ENCODE results near the gene UBE2R2.

UBE2R2 gene

DNA sequence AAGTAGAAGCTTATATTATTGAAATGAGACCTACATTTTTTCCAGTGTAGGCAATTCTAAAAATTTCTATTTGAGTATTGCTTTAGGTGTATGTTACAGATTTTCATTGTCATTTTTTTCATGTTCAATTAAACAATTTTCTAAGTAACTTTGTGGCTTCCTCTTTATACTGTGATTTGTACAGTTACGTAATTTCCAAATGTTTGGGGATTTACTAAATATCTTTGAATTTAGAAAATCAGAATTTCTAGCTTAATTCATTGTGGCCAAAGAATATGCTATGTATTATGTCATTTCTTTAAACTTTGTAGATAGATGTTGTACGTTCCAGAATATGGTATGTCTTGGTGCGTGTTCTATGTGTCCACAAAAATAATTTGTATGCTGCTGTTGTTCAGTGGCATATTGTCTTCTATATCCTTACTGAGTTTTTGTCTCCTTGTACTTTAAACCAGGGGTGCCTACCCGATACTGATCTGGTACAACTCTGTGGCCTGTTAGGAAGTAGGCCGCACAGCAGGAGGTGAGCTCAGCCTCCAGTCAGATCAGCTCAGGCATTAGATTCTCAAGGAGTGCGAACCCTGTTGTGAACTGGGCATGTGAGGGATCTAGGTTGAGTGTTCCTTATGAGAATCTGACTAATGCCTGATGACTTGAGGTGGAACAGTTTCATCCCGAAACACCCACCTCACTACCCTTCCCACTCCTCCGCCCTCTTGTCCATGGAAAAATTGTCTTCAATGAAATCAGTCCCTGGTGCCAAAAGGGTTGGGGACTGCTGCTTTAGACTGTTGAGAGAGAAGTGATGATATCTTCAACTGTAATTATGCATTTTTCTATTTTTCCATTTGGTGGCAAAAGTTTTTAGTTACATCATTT lies 63.5 kb downstream of the UBE2R2 start:
- no peak for DNase-seq

DNA sequence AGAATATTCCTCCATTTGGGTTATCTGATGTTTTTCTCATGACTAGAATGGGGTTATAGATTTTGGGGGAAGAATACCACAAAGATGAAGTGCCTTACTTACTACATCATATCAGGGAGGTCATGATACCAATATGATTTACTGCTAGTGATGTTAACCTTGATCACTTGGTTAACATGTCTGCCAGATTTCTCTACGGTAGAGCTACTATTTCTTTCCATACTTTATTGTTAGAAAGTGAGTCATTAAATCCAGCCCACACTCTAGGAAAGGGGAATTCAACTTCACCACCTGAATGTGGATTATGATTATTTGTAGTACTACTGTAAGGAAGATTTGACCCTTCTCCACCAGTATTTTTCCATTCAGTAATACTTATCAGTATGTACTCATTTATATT lies 64.7 kb downstream of the UBE2R2 start:
- DNase-seq = no peak

DNA sequence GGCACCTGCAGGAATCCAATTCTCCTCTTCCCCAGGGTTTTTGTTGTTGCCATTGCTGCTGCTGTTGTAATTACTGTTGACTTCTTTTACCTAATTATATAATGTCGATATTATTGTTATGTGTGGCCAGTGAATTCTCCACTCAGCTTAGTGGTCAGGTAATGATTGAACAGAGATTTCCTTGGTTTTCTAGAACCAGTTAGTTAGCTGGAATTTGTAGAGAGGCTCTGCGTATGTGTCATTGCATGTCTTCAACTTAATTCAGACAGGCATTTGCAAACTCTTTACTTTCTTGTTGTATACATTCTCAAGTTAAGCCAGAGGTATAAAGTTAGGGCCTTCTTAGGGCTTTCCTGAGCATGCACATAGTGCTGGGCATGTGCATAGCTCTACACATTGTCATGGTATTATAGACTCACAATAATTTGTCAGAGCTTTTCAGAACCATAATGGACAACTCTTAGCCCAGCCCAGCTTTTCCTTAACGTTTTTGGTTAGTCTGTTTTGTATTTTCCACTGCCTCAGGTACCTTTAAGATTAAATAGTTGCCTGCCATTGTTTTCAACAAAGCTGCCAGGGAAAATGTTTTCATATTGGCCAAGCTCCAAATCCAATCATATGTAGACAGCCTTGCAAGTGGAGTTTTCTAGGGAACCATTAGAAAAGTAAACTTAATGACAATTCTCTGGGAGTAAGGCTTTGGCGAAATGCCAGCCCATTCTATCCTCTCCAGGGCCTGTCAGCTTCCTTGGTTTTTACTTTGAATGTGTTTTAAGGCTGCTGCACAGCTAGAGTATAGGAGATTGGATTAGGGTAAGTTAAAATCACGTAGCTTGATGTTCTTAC lies 68.1 kb downstream of the UBE2R2 start:
- peak in 3 of 58 donors; percentile 1 to 41 (median 3) for DNase-seq

DNA sequence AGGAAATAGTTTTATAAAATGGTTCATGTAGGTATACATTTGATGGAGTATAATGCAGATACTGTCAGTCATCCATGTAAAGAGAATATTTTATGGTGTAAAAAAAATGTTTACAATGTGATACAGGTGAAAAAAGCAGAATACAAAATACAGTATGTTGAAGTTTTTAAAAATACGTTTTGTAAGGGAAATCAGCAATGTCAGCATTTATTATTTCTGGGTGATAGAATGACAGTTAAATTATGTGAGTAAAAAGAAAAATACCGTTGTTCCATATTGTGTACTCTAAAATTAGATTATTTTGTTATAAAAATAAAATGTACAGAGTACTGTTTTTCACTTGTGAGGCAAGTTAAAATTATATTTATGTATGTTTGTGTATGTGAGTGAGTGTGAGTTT lies 69.0 kb downstream of the UBE2R2 start:
- no peak for DNase-seq

DNA sequence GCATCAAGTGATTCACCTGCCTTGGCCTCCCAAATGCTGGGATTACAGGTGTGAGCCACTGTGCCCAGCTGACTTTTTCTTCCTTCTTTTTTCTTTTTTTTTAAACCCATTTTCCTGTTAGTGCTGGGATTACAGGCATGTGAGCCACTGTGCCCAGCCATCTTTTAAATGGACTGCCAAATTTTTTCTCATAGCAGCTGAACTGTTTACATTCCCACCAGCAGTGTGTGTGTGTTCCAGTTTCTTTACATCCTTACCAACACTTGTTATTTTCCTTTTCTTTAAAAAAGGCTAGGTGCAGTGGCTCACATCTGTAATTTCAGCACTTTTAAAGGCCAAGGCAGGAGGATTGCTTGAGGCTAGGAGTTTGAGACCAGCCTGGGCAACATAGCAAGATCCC lies 76.9 kb downstream of the UBE2R2 start:
- DNase-seq = no peak

DNA sequence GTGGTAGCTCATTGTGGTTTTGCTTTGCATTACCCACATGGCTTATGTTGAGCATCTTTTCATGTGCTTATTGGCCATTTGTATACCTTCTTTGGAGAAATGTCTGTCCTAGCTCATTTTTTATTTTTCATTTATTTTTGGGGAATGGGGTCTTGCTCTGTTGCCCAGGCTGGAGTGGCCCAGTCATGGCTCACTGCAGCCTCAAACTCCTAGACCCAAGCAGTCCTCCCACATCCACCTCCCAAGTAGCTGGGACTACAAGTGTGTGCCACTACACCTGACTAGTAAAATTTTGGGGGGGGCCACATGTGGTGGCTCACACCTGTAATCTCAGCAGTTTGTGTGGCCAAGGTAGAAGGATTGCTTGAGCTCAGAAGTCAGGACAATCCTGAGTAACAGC lies 77.4 kb downstream of the UBE2R2 start:
- DNase-seq = no peak

DNA sequence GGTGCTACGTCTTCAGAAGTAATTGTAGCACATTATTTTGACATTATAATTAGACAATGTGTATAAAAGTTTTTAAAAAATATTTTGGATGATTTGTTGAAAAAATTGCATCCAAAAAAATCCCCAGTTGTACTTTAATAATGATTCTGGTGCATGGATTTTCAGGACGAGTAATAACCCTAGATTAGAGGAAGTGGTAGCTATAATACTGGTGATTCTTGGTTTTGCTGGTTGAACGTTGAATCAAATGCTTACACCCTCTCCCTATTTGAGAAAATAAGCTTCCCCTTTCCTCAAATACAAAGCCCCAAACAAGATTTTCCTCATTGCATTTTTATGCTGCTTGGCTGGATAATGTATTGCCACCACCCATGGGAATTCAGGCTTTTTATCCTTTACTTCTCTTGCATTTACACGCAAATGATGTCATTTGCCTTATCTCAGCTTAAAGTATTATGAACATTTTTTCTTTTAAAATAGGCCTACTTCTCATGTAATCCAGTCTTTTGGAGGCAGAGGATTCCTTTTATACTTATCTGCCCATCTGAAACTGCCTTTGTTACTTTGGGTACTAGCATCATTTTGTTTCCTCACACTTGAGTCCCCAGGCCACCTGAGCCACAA lies 86.3 kb downstream of the UBE2R2 start:
- no peak for DNase-seq

DNA sequence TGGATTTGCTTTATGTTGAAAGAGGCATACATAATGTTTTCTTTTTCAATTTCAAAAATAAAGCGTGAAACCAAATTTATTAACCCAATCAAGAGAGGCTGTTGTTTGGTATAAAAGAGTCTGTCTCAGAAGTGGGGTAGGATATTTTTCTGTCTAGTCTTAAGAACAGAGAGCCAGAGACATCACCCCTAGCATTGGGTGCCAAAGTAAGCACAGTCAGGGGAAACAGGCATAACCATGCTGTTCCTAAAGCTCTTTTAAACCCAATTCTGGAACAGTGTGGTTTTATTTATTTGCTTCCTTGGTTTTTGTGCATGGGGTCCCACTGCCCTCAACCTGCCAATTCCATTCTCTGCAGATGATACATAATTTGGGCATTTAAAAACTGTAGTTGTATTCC lies 88.2 kb downstream of the UBE2R2 start:
- no peak for DNase-seq

DNA sequence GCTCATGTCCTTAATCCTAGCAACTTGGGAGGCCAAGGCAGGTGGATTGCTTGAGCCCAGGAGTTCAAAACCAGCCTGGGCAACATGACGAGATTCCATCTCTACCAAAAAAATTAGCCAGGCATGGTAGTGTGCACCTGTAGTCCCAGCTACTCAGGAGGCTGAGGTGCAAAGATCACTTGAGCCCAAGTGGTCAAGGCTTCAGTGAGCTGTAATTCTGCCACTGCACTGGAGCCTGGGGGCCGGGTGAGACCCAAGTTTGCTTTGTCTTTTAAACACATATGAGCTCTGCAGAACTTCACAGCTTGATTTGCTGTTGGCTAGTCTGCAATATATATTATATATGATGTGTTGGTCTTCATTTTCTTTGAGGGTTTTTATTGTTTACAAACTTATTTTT lies 89.8 kb downstream of the UBE2R2 start:
- no peak for DNase-seq

DNA sequence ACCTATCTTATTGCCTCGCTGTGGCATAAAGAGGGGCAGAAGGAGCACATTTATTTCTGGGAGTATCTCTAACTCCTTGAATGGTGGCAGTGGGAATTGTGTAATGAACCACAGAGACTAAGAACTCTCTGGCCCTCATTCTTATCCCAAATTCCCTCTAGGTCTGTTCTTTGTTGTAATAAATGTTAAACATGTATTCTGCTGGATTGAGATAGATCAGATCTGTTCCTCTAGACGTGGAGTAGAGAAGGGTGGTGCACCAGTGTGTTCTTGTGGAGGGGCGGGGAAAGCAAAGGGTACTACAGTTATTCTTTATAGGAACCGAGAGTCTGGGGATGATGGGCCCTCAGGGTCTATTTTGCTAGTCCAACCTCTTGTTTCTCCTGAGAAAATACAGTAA lies 90.4 kb downstream of the UBE2R2 start:
- no peak for DNase-seq

DNA sequence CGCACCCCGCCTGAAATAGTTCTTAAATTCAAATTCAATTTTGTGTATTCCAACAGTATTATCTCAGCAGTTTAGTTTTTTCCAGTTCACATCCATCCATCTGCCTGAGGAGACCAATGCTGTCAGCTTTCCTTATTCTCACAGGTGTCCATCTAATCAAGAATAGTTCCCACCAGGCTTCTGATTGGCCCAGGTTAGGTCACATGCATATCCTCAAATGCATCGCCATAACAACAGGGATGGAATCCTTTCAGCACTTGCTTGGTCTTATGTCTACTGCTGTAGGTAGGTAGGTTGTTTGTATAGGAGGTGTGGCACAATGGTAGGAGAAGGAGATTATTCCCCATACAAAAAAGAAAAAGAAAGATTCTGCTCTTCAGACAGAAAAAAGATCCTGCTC lies 91.2 kb downstream of the UBE2R2 start:
- no peak for DNase-seq

DNA sequence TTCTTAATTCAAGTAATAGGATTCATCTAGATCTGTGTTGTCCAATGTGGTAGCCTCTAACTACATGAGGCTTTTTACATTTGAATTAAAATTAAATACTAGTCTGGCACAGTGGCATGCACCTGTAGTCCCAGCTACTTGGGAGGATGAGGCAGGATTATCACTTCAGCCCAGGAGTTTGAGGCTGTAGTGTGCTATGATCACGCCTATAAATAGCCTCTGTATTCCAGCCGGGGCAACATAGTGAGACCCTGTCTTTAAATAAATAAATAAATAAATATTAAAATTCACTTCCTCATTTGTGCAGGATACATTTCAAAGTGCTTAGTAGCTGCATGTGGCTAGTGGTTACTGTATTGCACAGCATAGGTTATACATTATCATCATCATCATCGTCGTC lies 91.8 kb downstream of the UBE2R2 start:
- no peak for DNase-seq

DNA sequence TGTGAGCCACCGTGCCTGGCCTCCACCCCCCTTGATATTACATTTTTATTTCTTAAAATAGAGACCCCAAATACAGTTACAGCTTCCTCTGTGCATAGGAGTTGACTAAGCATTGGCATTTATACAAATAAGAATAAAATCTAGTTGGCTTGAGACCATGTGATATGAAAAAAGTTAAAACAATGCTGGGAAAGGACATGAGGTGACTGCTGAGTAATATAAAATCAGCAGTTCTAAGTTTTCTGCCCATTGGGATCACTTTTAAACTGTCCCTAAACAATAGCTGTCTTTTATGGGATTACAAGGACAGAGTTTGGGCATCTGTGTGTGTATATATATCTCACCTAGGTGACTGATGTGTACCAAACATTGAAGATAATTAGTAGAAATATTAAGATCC lies 96.6 kb downstream of the UBE2R2 start:
- no peak for DNase-seq

DNA sequence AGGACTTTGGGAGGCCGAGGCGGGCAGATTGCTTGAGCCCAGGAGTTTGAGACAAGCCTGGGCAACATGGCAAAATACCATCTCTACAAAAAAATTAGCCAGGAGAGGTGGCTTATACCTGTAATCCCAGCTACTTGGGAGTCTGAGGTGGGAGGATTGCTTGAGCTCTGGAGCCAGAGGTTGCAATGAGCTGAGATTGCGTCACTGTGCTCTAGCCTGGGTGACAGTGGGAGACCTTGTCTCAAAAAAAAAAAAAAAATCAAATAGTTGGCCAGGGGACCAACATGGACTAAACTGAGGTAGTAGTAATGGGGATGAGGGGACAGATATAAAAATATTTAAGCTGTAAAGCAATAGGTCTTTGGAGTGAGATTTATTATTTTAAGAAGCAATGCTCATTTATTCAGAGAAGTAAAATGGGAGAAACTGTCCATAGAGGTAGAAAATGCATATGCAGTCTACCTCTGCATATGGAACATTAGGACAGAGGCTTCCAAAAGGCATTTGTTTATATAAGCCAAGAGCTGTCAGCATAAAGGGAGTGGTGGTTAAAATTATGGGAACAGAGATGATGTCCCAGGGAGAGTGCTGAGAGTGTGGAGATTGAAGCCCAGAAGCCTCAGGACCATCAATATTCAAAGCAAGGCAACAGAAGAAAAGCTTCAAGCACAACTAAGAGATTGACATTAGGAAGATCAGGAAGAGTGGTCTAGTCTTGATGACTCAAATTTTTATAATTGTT lies 98.1 kb downstream of the UBE2R2 start:
- no peak for DNase-seq

DNA sequence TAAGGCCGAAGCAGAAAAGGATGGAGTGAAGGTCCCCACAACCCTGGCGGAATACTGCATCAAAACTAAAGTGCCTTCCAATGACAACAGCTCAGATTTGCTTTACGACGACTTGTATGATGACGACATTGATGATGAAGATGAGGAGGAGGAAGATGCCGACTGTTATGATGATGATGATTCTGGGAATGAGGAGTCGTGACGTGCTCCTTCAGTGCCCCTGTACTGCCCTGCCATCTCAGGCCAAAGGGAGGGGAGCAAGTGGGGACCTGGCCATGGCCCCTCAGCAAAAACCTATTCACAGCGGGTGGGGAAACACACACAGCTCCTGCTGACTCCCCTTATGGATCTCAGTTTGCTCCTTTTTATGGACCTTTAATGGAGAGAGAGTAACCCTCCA lies 100.1 kb downstream of the UBE2R2 start:
- no peak for DNase-seq

DNA sequence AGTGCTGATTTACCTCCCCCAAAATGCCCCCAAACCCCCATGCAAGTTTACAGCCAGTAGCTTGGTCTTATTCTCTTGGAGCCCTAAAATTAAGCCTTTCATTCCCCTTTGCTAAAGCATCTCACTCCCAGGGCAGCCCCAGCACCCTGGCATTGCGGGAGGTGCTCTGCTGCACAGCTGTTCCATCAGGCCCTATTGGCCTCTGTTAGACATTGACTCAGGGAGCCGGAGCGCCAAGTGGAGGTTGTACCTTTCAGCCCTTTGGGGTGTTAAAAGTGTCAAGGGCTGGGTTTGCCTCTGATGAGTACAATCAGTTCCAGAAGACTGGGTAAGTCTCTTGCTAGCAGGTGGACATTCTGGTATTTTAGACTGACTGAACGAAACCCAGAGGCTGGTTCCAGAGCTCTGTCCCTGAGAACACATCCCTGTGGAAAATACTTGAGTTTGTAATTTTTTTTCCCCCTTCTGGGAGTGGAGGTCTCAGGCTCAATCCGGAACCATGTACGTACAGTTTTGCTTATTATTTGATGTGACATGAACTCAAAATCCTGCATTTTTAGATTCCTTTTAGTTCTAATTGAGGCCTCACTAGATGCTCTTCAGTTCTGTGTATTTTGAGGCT lies 102.4 kb downstream of the UBE2R2 start:
- DNase-seq = peak in 1 of 58 donors; percentile 12

DNA sequence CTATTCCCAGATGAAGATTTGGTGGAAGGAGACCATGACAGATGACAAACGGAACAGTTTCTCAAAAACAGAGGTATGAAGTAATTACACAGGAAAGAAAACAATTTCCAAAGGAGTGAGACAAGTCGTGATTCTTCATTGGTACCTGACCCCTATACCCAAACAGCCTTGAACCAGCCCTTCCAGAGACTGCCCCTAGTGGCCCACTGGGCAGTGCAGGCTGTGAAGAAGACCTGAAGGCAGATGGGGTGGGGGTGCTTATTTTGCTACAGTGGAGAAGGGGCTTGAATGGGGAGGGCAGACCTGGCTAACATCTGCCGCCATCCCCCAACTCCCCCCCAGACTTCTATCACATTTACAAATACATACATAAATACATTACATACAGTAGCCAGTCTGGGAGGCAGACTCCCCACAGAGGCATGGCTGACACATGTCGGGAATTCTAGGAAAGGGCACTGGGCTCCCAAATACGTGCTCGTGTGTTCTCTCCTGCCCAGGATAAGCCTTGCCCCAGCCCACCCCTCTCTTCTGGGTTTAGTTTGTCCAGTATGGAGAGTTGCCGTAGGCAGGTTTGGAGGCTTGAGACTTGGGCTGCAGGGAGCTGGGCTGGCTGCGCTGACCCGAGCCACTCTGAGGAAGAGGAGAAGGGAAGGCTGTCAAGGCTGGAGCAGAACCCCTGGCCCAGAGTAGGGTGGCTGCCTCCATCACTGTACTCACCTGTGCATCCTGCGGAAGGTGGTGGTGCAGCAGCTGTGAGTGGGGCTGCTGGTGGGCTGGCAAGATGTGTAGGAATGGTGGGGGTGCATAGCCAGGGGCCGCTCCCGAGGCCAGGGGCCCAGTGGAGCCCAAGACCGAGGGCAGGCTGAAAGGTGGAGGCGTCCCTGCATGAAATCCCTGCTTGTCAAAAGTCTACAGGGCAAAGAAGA lies 105.3 kb downstream of the UBE2R2 start:
- no peak for DNase-seq

DNA sequence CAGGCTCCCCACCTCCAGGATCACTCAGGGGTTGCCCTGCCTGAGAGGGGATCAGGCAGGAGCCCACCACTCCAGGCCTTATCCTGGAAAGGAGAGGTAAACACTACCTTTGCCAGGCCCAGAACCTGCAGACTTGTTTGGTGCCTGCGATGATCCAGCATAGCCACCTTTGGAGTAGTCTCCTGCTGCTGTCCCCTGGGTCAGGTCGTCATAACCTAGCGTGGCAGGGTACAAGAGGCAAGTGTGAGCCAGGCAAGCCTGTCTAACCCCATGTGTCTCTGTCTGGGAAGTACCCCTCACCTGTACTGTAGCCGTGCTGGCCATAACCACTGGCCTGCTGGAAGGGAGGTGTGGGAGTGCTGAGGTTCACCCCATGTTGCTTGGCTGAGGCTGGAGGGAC lies 106.1 kb downstream of the UBE2R2 start:
- DNase-seq = no peak

DNA sequence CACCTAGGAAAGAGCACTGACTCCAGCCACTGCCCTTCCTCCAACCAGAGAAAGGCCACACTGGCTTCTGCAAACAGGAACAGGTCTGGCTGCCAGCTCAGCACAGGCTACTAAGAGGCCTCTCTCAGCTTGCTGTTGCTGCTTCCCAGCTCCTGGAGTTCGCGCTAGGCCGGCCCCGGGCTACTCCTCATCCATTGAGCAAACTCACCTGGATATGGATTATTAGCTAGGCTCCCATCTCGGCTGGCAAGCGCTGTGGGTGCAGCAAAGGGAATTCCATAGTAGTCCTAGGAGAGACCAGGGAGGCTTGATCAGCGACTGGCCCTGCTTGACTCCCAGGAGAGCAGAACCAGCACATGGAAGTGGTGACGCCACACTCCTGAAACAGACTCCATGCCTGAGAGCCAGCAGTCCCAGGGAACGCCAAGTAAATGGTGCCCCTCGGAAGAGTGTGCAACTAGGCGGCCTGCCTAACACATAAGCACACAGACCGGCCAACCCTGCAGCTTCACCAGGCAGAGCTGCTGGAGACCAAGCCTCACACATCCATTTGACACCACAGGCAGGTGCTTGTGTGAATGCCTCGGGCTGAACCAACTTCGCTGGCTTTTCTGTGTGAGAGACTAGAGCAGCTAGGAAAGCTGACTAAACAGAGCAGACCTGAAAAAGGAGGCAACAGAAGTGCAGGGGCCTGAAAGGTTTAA lies 107.2 kb downstream of the UBE2R2 start:
- DNase-seq = no peak

All from anterior cingulate cortex (tissue), 58 donors.